HG02623 (cell line): ENCODE results near the gene STOX2.

ENCODE experiments used
- ATAC-seq: cut with Tn5 transposase; IDR thresholded peaks from one replicate; pipeline ENCODE4 v1.9.1; 2021; ENCODE audit warnings: moderate library complexity; ENCODE audit not compliant: unreplicated experiment

Gene STOX2, protein sequence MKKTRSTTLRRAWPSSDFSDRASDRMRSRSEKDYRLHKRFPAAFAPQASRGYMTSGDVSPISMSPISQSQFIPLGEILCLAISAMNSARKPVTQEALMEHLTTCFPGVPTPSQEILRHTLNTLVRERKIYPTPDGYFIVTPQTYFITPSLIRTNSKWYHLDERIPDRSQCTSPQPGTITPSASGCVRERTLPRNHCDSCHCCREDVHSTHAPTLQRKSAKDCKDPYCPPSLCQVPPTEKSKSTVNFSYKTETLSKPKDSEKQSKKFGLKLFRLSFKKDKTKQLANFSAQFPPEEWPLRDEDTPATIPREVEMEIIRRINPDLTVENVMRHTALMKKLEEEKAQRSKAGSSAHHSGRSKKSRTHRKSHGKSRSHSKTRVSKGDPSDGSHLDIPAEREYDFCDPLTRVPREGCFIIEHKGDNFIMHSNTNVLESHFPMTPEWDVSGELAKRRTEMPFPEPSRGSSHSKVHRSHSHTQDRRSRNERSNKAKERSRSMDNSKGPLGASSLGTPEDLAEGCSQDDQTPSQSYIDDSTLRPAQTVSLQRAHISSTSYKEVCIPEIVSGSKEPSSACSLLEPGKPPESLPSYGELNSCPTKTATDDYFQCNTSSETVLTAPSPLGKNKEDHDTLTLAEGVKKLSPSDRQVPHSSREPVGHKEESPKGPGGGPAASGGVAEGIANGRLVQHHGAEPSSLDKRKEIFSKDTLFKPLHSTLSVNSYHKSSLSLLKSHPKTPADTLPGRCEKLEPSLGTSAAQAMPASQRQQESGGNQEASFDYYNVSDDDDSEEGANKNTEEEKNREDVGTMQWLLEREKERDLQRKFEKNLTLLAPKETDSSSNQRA (N-terminal part only)

DNA sequence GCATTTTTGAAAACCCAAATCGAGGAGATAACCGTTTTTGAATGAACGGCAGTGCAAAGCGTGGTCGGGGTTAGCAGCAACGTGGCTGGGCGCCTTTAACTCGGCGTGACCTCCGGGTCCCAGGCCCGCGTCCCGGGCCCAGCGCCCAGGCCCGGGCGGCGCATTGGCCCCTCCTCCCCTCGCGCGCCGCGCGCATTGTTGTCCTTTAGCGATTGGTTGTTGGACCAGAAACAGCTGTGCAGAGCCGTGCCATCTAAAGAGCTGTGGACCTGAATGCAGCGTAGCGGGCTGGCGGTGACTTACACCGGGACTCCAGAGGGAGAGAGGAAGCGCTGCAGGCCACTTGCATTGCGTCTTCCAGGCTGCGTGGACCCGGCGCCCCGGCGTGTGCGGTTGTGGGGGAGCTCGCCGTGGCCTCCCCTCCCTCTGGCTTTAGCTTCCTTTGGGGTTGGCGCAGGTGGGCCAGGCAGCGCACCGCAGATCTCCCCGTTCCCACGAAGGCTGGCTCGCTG is at the start of gene STOX2:
TSS of gene STOX2 (plus strand) at position 227 of the 512 bp plus-strand sequence. CDS start 1,484 bp downstream, outside the sequence.
- ATAC-seq = no peak

DNA sequence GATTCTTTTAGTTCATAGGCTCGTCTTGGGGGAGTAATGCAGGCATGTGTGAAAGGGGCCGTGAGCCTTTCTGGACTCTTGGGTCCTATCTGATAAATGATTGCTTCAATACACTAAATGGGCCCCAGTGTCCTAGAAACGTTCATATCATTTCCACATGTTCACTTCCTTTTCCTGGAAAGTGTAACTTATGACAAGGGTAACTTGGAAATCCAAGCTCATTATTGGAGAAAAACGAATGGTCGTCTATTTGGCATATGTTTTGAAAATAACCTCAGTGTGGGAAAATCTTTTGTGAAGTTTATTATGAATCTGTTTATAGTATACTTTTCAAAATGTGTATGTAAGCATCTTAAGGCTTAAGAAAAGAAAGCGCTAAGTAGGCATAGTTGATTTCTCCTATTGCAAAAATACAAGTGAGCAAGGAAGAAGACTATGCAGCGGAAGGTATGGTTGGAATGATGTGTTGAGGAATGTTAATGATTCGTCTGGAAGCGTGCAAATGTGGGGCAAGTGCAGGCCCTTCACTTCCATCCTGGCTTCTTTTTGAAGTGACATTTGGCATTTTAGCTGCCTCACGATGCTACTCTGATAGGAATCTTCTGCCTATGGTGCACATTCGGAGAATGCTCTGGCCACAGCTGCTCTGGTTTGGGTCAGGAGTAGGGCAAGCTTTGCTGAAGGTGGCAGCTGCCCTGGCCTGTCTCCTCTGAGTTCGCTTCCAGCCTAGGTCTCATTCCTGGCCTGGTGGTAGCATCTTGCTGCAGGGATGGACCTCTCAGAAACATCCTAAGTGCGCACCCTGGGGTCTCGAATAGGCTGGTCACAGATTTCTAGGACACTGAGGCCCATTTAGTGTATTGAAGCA is 49.5 kb upstream of the STOX2 start:
- ATAC-seq = no peak

DNA sequence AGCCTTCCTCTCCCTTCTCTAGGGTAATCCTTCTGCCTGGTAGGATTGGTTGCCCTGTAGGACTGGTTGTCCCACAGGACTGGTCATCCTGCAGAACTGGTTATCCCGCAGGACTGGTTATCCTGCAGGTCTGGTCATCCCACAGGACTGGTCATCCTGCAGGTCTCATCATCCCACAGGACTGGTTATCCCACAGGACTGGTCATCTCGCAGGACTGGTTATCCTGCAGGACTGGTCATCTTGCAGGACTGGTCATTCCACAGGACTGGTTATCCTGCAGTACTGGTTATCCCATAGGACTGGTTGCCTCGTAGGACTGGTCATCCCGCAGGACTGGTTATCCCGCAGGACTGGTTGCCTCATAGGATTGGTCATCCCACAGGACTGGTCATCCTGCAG is 48.1 kb upstream of the STOX2 start:
- ATAC-seq = no peak

DNA sequence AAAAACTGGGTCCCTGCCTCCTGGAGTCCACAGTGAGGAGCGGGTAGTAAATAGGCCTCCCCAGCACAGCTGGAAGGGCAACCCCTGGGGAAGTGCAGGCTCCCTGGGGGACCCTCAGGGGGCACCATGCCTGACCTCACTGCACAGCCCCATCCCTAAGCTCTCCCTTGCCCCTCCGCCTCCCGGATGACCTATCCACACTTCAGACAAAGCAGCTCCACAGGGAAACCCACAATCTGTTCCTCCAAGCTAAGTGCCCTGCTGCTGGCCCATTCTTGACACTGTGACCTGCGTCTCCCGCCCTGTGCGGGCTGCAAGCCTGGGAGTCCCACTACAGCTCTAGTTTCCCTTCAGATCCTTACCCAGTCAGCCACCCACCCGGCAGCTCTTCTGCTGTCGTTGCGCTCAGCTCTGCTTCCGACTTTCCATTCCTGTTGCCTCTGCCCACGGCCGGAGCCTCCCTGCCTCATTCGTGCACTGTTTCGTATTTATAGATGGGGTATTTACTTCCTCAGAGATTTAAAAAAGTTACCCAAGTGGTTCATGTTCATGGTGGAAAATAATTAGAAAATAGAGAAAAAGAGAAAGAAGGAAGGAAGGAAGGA is 47.0 kb upstream of the STOX2 start:
- no peak for ATAC-seq

DNA sequence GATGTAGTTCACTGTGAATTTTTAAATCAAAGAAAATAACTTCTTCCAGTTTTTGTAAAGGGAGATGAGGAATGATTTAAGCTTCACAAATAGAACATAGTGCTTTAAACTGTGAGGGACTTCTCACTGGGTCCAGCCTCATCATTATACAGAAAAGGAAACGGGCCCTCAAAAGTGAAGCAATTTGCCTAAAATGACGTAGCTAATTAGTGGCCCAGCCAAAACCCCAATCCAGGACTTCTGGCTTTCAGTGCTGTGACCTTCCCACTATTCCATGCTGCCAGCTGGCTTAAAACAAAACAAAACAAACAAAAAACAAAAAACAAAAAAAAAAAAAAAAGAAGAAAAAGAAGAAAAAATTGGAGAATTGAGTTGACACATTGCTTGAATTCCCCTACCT is 45.0 kb upstream of the STOX2 start:
- ATAC-seq = no peak

DNA sequence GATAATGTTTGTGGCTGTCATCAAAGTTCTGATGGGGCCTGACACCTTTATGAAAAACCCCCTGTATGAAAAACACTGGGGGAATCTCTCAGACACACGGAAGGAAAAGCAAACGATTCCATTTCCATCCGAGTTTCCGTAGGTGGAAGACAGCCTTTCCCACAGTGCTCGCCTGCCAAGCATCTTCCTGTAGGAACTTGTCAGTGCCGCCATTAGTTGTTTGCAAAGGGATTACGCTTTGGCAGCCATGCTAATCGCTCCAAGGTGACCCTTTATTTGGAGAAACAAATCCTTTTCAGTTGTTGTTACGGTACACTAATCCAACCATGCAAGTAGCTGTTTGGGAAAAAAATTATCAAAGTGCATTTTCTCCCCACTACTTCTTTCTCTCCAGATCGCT is 44.4 kb upstream of the STOX2 start:
- ATAC-seq = no peak

DNA sequence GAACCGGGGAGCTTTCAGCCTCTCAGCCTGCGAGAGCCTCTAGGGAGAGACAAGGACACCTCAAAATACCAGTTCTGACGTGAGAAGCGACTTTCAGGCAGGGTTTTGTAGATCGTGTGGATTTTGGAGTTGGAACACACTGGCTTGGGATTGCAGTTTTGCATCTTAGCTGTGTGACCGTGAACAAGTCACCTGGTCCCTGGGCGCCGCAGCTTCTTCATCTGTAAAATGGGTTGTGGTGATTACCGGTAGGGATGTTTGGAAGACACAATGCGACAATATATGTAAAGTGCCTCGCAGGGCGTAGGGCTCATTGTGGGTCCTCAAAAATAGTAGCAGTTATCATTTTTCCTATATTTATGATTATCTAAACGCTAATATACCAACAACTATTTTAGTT is 43.7 kb upstream of the STOX2 start:
- ATAC-seq = no peak

DNA sequence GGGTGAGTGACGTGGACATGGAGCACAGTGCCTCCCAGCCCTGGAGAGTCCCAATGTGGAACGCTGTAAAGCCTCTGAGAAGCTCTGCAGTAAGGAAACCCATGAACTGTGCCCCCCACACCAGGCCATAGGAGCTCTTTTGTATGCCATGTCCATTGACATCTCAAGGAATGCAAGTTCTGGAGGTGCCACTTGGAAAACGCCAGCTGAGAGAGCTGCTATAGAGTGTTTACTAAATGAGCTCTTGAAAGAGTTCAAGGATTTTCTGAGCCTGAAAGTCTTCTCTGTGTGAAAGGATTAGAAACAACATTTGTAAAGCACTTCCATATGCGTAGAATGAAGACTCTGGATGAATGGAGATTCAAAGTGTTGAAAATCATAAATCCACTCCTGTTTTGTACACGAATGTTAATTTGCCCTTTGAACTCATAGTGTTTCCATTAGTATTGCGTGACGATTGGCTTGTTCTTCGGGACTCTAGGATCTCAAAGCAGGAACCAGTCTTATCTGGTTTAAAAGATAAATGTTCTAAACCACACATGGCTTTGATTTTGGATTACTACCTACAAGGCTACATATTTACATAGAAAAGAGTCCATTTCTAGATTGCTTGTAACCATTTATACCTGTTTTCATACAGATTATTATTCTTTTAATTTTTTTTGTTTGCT is 41.8 kb upstream of the STOX2 start:
- no peak for ATAC-seq

DNA sequence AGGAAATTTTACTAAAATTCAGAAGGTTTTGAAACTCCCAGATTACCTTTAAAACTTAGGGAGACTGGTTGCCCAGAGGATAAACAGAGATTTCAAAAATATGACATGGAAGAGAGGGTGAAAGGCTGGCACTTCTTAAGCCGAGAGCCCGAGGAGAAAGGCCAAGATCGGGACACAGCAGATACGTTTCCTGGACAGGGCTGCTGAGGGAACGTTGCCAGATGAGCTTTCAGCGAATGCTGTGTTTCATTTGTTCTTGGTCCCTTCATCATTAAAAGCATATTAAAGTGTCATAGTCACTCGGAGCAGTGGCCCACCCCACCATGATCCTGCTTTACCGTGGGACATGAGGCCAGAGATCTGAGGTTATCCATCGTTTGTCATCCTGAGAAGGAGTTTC is 37.9 kb upstream of the STOX2 start:
- no peak for ATAC-seq

DNA sequence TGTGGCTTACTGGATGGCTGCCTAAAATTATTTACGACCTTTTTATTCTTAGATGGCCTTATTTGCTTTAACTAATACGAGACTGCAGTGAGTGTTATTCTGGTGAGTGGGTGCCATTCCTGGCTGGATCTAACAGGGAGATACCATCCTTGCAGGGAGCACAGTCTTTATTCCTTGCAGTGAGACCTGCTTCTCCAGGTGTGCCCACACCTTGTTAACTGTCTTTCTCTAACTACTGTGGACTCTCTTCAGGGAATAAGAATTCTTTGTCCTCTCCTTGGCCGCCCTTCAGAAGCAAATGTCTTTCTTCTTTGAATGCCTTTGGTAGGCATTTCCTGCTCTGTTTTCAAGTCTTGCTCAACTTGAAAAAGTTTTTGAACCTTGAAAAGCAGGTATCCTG is 34.1 kb upstream of the STOX2 start:
- no peak for ATAC-seq

DNA sequence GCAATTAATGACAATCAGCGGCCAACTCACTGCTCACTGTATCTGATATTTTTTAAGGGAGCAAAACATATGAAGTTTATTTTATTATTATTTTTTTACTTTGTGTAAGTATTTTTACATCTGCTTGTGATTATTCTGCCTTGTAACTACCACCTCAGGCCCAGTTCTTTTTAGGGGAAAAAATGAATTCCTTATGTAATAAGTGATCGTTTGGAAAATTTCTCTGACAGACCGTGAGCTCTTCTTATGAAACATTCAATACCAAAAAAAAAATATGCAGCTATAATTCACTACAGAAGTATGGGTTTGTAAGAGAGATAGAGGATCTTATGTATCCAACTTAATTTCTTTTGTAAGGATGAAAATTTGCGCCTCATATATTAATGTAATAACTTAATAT is 33.5 kb upstream of the STOX2 start:
- no peak for ATAC-seq

DNA sequence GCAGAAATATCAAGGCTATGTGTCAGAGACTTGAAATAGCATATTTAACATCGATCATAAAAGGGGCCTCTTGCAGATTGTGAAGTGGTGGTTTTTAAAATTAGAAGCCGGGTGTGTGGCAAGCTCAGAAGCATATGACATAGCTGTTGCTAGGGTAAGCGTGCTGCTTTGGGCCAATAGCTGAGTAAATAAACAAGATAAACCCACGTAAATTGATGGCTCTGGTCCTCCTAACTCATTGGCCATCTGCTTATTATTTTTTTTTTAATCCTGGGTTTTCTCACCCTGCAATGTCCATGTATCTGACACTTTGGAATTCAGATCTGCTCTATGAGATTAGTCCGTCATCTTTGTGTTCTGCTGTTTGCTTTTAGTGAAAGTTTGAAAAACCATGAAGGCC is 32.6 kb upstream of the STOX2 start:
- ATAC-seq = no peak

DNA sequence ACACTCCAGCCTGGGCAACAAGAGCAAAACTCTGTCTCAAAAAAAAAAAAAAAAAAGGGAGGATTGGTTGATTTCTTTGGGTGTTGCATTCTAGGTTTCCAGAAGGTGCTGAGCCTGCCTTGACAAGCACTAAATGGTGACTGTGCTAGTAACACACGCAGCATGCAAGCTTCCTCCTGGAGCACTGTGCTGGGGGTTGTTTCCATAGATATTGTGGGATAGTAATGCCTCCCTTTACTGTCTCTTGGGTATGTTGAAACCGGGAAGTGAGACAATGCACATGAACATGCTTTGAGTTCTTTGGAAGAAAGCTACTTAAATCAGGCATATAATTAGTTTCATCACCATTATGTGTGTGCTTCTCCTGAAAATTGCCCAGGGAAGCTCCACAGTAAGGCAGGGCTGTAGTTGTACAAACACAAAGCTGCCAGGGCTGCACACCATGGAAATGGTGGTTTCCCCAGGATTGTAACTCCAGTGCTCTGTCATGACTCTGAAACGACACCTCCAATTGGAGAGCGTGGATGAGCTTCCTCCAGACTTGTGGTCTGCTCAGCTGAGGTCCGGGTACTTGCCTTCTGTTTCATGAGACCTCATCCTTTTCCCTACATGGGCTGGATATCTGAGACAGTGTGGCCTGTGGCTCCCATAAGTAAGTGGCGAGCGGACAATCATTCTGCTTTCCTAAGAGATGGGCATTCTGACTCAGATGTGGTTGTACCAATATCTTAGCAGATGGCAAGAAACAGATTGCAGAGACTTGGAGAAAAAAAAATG is 31.5 kb upstream of the STOX2 start:
- ATAC-seq = no peak

DNA sequence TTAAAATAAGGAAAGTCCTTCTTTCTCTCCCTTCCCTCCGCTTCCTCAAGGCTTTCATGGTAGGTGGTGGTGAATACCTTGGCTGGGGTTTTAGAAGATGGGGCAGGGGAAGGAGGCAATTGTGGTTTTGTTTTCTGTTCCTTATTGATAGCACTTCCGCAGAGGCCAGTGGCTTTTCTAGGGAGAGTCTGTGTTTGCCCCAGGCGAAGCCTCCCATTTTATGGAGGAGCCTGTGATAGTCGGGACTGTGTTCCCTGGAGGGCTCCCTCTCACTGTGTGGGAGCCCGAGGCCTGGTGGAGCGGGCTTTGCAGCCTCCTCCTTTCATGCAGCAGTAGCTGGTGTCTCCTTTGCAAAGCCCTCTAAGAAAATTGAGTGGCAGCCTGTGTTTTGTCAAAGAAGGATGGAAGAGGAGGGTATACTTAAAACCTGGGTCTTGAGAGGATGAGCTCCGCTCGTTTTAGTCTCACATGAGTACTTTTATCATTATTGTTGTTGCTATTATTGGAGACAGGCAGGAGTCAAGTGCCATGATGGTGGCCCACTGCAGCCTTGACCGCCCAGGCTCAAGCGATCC is 29.8 kb upstream of the STOX2 start:
- ATAC-seq = no peak

DNA sequence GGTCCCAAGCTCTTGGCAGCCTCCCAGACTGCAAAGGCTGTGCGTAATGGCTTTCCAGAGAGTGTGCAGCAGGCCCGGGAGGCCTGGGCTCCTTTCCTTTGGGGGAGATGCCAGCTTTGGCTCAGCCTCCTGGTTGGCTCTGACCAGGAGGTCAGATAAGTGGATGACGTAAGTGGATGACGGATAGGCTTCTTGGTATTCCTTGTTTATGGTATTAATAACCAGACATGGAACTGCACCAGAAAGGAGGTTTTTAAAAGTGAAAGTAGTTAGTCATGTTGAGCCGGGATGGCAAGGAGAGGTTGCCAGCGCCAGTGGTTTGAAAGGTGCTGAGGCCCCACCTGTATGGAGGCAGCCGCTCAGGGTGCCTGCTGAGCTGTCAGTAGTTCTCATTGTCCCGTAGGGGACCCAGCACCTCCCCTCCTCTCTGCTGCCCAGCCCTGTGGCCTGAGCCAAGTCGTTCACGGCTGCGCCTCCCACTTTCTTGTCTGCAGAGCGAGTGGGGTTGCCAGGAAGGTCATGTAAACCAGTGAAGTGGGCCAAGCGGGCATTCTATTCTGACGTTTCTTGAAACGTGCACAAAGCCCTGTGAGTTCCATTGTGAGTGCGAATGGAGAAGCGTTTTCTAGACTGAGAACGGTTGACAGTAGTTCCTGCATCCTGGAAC is 28.7 kb upstream of the STOX2 start:
- ATAC-seq = no peak

DNA sequence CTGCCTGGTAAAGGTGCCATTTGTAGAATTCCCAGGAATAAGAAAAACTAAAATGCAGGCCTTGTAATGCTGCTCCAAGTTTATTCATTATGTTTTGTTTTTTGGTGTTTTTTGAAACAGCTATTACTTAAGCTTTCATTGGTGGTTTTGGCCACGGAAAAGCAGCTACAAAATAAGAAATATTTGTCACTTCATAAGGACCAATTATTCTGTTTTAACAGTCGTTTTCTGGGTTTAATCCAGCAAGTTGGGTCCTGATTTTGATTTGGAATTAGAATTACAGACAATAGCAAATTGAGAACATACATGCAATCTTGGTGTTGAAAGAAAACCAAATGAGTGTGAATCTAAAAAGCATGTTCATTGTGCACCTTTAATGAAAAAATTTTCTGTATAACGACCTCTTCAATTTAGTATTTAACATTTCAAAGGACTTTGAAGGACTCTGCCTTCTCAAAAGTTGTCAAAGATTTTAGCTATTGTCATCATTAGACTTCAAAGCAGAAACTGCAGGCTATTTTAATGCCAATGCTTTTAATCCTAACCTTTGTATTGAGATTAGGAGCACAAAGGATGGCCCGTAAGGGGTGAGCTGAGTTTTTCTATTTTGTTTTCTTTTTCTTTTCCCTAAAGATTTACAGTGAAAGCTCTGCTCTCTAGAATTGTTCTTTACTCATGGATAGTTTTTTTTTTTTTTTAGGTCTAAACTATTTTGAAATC is 26.7 kb upstream of the STOX2 start:
- ATAC-seq = no peak

DNA sequence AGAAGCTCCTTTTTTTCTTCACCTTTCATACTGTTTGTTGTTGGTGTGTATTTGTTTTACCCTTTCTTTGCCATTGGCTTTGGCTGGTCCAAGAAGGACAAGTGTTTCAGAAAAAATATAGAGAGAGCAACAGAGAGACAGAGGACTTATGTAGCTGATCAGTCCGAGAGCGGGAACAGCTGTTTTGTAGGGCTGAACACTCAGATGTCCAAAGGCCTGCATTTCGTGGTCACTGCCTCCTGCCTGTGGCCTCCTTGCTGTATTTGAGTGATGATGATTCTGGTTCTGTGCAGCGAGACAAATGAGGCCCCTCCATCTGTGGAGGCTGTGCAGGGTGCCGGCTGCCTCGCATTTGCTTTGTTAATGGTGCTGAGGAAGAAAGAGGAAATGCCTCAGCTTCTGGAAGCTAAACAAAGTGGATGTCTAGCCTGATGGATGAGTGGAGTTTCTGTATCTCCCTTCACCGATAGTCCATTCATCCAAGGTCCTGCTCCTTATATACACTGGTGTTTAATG is 19.8 kb upstream of the STOX2 start:
- ATAC-seq = no peak

DNA sequence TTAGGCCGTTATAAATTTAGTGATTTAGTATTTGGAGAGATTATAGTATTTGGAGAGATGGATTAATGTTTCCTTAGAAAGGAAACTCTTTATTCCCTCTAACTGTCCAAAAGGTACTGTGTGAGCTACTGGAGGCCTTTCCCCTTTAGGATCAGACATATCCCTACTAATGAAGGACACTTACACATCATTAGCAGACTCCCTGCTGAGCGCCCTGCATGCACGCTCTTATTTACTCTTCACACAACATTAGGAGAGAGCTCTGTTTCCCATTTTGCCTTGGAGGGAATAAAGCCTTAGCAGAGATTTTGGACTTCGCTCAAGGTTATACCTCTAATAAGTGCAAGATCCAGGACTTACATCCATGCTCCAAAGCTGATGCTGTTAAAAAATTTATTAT is 17.8 kb upstream of the STOX2 start:
- no peak for ATAC-seq
